ENCODE measurements around the gene CD1B.

GRCh38 chr1:158331481-158332150 lies at the start of gene CD1B:
- no peak for TF ChIP-seq CTCF (IDR thresholded peaks at IDR 0.05; ENCODE audit: low read depth, low read length, missing input control)
- no peak for TF ChIP-seq ZBTB33 (IDR thresholded peaks at IDR 0.05)
- no peak for TF ChIP-seq TAF1 (conservative IDR thresholded peaks at IDR 0.05)

All from liver (tissue), 3 donors.